A549 treated with Mapracorat at 1 μM for 4 hours (cell line): ENCODE results near the gene OR2T33. TPM values are rescaled to one million over a fixed set of nuclear protein-coding genes. Genes with fewer than 3 reads are reported as not detected.

Source experiments
- total RNA-seq: library from RNA; stranded (reverse); fragments of 200-300 nt; extraction: Qiagen RNA extraction; gene quantifications from 5 replicates; pipeline ENCODE4 v1.2.3, GENCODE V29; 2022

Gene OR2T33, protein sequence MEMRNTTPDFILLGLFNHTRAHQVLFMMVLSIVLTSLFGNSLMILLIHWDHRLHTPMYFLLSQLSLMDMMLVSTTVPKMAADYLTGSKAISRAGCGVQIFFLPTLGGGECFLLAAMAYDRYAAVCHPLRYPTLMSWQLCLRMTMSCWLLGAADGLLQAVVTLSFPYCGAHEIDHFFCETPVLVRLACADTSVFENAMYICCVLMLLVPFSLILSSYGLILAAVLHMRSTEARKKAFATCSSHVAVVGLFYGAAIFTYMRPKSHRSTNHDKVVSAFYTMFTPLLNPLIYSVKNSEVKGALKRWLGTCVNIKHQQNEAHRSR
- total RNA-seq, result not detected in 5 replicates

DNA sequence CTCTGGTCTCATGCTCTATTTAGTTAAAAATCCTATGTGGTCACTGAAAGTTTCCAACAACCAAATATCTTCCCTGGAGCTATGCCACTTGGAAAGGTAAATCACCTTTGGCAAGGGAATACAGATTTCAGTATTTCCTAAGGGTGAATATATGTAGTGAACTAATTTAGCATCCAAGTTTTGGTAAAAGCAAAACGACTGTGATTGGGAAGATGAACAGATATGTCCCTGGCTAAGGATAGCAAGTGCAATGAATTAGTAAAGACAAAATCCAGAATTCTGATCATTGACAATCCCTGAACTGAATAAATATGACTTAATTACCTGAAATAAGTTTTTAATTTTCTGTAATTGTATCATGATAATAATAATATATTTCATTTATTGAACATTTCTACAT, at the start of gene OR2T33:
OR2T33 (minus strand) TSS at position 101 of the 400 bp plus-strand sequence. CDS start 4,162 bp downstream, outside the sequence.

DNA sequence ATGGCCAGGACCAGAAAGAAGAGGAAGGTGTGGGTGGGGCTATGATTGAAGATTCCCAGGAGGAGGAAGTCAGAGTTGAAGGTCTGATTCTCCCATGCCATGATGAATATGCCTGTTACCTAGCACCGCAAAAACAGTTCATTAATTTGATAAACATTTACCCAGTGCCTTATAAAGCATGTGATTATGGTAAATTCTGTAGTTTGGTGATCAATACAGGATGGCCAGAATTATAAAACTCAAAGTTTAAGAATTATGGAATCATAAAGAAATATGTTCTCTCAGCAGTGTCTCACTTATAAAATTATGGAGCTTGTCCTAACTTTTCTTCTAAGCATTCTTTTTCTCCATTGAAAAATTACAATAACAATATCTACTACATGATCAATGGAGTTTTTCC, 46.7 kb upstream of the OR2T33 start, which contains the start of gene OR2M7:
OR2M7 (minus strand) TSS at position 101 of the 400 bp plus-strand sequence; CDS start at position 101, 0 bp downstream.

DNA sequence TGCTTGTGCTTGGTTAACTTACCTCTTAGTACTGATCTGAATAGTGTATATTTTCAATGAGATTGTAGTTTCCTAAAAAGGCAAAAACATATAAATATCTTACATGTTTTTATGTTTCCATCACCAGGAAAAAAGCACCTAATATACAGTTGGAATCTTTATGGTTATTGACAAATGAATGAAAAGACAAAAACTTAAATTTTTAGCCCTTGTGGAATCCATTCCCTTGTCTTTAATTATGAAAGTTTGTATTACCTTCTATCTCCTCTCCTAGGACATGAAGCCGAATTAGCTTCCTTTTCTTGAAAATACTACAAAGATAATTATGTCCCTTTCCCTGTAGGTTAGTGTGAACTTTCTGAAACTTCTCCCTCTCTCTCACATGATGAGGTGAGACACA, 25.5 kb upstream of the OR2T33 start, which contains the start of gene OR2T12:
OR2T12 (minus strand) TSS at position 101 of the 400 bp plus-strand sequence. CDS start 7,846 bp downstream, outside the sequence.

DNA sequence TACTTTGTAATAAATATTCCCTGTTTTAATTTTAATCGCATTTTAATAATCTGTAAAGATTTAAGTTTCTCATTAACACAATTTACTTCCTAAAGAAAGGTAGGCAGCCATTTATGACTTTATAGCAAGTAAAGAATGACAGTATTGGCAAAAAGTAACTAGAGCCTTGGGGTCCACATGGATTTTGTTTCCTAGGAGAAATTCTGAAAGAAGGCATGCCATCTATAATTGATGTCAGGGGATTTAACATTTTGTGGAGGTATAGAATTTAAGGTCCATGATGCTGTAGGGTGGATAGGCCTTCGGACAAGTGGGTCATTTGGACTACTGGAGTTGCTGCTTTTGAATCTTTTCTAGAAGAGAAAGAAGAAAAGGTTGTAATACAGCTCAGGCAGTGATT, 46.7 kb downstream of the OR2T33 start, which contains the start of gene OR2M4:
OR2M4 (plus strand) TSS at position 301 of the 400 bp plus-strand sequence. CDS start 7,512 bp downstream, outside the sequence.

Other genes with a start within 250 kb of the OR2T33 start
- gene OR2L2, start 247.9 kb downstream of the OR2T33 start, total RNA-seq, result not detected in 5 replicates
- not detected in 5 replicates for gene OR2L3, start 231.1 kb downstream of the OR2T33 start, total RNA-seq
- not detected in 5 replicates for gene OR2L13, start 182.8 kb downstream of the OR2T33 start, total RNA-seq
- gene OR2M5, start 132.8 kb downstream of the OR2T33 start, total RNA-seq, result not detected in 5 replicates
- not detected in 5 replicates for gene OR2M2, start 103.2 kb downstream of the OR2T33 start, total RNA-seq
- gene OR2M3, start 80.7 kb downstream of the OR2T33 start, total RNA-seq, result not detected in 5 replicates
- gene OR2M4, start 46.6 kb downstream of the OR2T33 start, total RNA-seq, result not detected in 5 replicates
- gene OR2T12, start 25.4 kb upstream of the OR2T33 start, total RNA-seq, result not detected in 5 replicates
- not detected in 5 replicates for gene OR2M7, start 46.6 kb upstream of the OR2T33 start, total RNA-seq
- not detected in 5 replicates for gene OR14C36, start 70.8 kb upstream of the OR2T33 start, total RNA-seq
- gene OR2T4, start 83.7 kb upstream of the OR2T33 start, total RNA-seq, result not detected in 5 replicates
- not detected in 5 replicates for gene OR2T6, start 97.8 kb upstream of the OR2T33 start, total RNA-seq
- gene OR2T1, start 125.1 kb upstream of the OR2T33 start, total RNA-seq, result not detected in 5 replicates
- not detected in 5 replicates for gene OR2T2, start 167.7 kb upstream of the OR2T33 start, total RNA-seq
- not detected in 5 replicates for gene OR2T3, start 195.4 kb upstream of the OR2T33 start, total RNA-seq
- not detected in 5 replicates for gene OR2T5, start 210.6 kb upstream of the OR2T33 start, total RNA-seq
- not detected in 5 replicates for gene OR2G6, start 230.1 kb upstream of the OR2T33 start, total RNA-seq